ENCODE measurements around the gene SLC25A4.
A peak's percentile ranks its signal among the peaks of the same experiment; 100 is the strongest.
"Not testable (repeated sequence)": the region's sequence is repeated elsewhere in the genome, so short reads cannot be mapped to it uniquely, and the experiment has no call there.

The SLC25A4 gene

GRCh38 chr4:185142912-185143600 is at the start of gene SLC25A4:
Gene SLC25A4 (plus strand): TSS chr4:185143266. CDS start chr4:185143373, 107 bp downstream.
- peak; percentile 51 to 76 (median 67) for DNase-seq (ENCODE audit: low read depth in 3 of 3, low spot score in 1 of 3)

GRCh38 chr4:185093603-185094002 is 49.5 kb upstream of the SLC25A4 start:
- no peak for DNase-seq (ENCODE audit: low read depth in 3 of 3, low spot score in 1 of 3)

GRCh38 chr4:185096032-185096653 is 46.9 kb upstream of the SLC25A4 start:
- DNase-seq (ENCODE audit: low read depth in 3 of 3, low spot score in 1 of 3): no peak

- DNase-seq (ENCODE audit: low read depth in 3 of 3, low spot score in 1 of 3): no peak
Observed at GRCh38 chr4:185098474-185098873, 44.6 kb upstream of the SLC25A4 start.

GRCh38 chr4:185099024-185099682 is 43.9 kb upstream of the SLC25A4 start:
- no peak for DNase-seq (ENCODE audit: low read depth in 3 of 3, low spot score in 1 of 3)

GRCh38 chr4:185099940-185100339 is 43.1 kb upstream of the SLC25A4 start:
- DNase-seq (ENCODE audit: low read depth in 3 of 3, low spot score in 1 of 3): no peak

- no peak for DNase-seq (ENCODE audit: low read depth in 3 of 3, low spot score in 1 of 3)
Observed at GRCh38 chr4:185100423-185100822, 42.6 kb upstream of the SLC25A4 start.

- DNase-seq (ENCODE audit: low read depth in 3 of 3, low spot score in 1 of 3): no peak
Observed at GRCh38 chr4:185101354-185101890, 41.6 kb upstream of the SLC25A4 start.

GRCh38 chr4:185104733-185105132 is 38.3 kb upstream of the SLC25A4 start:
- no peak for DNase-seq (ENCODE audit: low read depth in 3 of 3, low spot score in 1 of 3)

GRCh38 chr4:185106353-185106752 is 36.7 kb upstream of the SLC25A4 start:
- no peak for DNase-seq (ENCODE audit: low read depth in 3 of 3, low spot score in 1 of 3)

- not testable (repeated sequence) for DNase-seq (ENCODE audit: low read depth in 3 of 3, low spot score in 1 of 3)
Observed at GRCh38 chr4:185107574-185107973, 35.5 kb upstream of the SLC25A4 start.

- DNase-seq (ENCODE audit: low read depth in 3 of 3, low spot score in 1 of 3): no peak
Observed at GRCh38 chr4:185108185-185108584, 34.9 kb upstream of the SLC25A4 start.

GRCh38 chr4:185108669-185109068 is 34.4 kb upstream of the SLC25A4 start:
- no peak for DNase-seq (ENCODE audit: low read depth in 3 of 3, low spot score in 1 of 3)

GRCh38 chr4:185109736-185110135 is 33.3 kb upstream of the SLC25A4 start:
- DNase-seq (ENCODE audit: low read depth in 3 of 3, low spot score in 1 of 3): no peak

- no peak for DNase-seq (ENCODE audit: low read depth in 3 of 3, low spot score in 1 of 3)
Observed at GRCh38 chr4:185110375-185110823, 32.7 kb upstream of the SLC25A4 start.

GRCh38 chr4:185112104-185112503 is 31.0 kb upstream of the SLC25A4 start:
- no peak for DNase-seq (ENCODE audit: low read depth in 3 of 3, low spot score in 1 of 3)

- DNase-seq (ENCODE audit: low read depth in 3 of 3, low spot score in 1 of 3): no peak
Observed at GRCh38 chr4:185113340-185113739, 29.7 kb upstream of the SLC25A4 start.

GRCh38 chr4:185115827-185116232 is 27.2 kb upstream of the SLC25A4 start:
- no peak for DNase-seq (ENCODE audit: low read depth in 3 of 3, low spot score in 1 of 3)

- DNase-seq (ENCODE audit: low read depth in 3 of 3, low spot score in 1 of 3): no peak
Observed at GRCh38 chr4:185117300-185117934, 25.6 kb upstream of the SLC25A4 start.

- DNase-seq (ENCODE audit: low read depth in 3 of 3, low spot score in 1 of 3): no peak
Observed at GRCh38 chr4:185118876-185119275, 24.2 kb upstream of the SLC25A4 start.

GRCh38 chr4:185119467-185119866 is 23.6 kb upstream of the SLC25A4 start:
- not testable (repeated sequence) for DNase-seq (ENCODE audit: low read depth in 3 of 3, low spot score in 1 of 3)

All from stimulated activated CD4-positive, alpha-beta T cell treated with anti-CD3 and anti-CD28 coated beads, TNF-alpha, amount 100 ng/mL, for 1 hour (primary cell).